GM21723 (cell line): Measurements from ENCODE around the gene WEE2.
"Not testable (repeated sequence)": the region's sequence is repeated elsewhere in the genome, so short reads cannot be mapped to it uniquely, and the experiment has no call there.

Experiments used
- ATAC-seq: cut with Tn5 transposase; IDR thresholded peaks from one replicate; pipeline ENCODE4 v1.9.1; 2021; ENCODE audit warnings: mild to moderate bottlenecking, moderate library complexity; ENCODE audit not compliant: unreplicated experiment

Gene WEE2

DNA sequence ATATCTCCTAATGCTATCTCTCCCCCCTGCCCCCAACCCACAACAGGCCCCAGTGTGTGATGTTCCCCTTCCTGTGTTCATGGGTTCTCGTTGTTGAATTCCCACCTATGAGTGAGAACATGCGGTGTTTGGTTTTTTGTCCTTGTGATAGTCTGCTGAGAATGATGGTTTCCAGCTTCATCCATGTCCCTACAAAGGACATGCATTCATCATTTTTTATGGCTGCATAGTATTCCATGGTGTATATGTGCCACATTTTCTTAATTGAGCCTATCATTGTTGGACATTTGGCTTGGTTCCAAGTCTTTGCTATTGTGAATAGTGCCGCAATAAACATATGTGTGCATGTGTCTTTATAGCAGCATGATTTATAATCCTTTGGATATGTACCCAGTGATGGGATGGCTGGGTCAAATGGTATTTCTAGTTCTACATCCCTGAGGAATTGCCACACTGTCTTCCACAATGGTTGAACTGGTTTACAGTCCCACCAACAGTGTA, 62.0 kb downstream of the WEE2 start:
- not testable (repeated sequence) for ATAC-seq

DNA sequence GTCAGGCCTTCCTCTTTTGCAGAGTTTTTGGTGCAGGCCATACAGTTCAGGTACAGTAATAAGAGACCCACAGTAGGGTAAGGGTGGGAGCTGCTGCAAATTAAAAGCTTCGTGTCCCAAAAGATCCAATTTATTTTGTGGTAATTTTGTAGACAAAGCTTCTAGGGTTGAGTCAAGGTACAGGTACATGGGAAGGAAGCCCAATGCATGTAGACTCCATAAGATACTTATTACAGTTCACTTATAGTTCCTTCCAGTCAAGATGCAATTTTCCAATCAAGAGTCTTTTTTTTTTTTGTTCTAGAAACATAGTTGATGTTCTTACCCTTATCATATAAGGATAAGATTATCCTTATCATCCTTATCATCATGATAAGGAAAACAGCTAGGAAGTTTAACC, 68.2 kb downstream of the WEE2 start, which contains the start of gene TAS2R4:
TAS2R4 (plus strand) TSS at position 301 of the 400 bp plus-strand sequence. CDS start 1,815 bp downstream, outside the sequence.
- ATAC-seq = no peak
